HG03442 (cell line): ENCODE results near the gene KCNJ4.

Source experiments
- ATAC-seq: cut with Tn5 transposase; IDR thresholded peaks from one replicate; pipeline ENCODE4 v1.9.1; 2021; ENCODE audit warnings: mild to moderate bottlenecking, moderate library complexity; ENCODE audit not compliant: unreplicated experiment

Gene KCNJ4

DNA sequence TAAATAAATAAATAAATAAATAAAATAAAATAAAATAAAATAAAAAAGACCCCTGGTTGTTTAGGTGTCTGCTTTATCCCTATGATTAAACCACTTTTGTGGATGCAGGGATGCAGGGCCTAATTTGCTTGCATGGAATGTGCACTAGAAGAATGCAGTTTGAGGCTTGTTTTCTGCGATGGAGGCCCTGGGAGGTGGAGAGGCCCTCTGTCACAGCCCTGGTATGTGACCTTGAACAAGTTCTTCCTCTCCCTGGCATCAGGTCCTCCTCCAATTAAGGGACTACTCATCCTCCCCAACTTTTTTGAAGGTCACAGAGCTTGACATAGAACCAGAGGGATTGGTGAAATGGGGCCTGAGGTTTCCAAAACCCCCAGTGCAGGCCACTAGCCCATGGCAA is 22.7 kb downstream of the KCNJ4 start:
- no peak for ATAC-seq

- no peak for ATAC-seq
Observed at GRCh38 chr22:38431266-38432010, 23.6 kb downstream of the KCNJ4 start.

DNA sequence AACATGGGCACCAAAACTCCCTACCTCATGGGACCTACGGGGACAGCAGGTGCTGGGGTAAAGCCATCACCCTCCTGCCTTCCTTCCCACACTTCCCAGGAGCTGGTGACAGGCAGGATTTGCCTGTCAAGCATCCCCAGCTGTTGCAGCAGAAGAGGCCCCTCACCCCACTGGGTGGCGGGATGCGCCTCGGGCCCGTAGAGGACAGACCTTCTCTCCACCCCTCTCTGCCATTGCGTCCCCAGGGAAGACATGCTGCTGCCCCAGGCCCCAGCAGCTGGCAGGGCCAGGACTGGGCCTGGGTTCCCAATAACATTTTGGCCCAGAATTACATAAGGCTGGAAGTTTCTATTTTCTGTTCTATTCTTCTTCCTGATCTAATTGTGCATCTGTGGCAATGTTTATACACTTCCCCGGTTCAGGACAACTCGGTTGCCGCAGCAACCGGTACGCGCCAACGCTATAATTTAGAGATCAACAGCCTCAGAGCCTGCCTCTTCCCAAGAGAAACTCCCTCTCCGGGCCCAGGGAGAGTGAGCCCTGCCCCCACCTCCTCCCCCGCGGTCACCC is 25.4 kb downstream of the KCNJ4 start:
- ATAC-seq: no peak

- ATAC-seq: no peak
Observed at GRCh38 chr22:38428714-38429113, 26.3 kb downstream of the KCNJ4 start.

- no peak for ATAC-seq
Observed at GRCh38 chr22:38427940-38428339, 27.1 kb downstream of the KCNJ4 start.

DNA sequence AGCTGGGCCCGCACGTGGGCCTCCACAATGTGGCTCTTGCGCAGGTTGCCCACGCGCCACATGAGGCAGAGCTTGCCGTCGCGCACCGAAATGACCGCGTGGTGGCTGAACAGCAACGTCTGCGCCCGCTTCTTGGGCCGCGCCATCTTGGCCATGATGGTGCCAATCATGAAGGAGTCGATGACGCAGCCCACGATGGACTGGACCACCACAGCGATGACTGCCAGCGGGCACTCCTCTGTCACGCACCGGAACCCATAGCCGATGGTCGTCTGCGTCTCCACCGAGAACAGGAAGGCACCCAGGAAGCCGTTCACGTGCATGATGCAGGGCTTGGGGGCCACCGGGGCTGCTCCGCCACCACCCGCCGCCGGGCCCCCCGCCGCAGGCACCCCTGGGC is 27.5 kb downstream of the KCNJ4 start:
- no peak for ATAC-seq

GRCh38 chr22:38426628-38427027 is 28.4 kb downstream of the KCNJ4 start:
- ATAC-seq: no peak

- ATAC-seq: no peak
Observed at GRCh38 chr22:38424525-38425080, 30.4 kb downstream of the KCNJ4 start.

- ATAC-seq: no peak
Observed at GRCh38 chr22:38423512-38424503, 31.2 kb downstream of the KCNJ4 start.

GRCh38 chr22:38422611-38423511 is 32.1 kb downstream of the KCNJ4 start:
- no peak for ATAC-seq

DNA sequence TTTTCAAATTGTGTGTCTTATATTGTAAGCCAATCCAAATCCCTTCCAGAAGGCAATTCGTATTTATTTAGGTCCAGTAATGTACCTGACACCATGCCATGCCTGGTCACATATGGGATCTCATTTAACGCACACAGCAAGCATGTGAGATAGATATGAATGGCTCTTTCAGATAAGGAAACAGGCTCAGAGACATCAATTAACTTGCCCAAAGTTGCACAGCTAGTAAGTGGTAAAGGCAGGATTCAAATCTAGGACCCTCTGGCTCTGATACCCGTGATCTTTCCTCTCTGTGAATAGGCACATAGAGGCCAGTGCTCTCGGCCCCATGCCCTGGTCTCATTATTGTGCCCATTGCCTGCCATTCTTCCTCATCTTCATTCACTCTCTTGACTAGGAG is 34.3 kb downstream of the KCNJ4 start:
- ATAC-seq: no peak

DNA sequence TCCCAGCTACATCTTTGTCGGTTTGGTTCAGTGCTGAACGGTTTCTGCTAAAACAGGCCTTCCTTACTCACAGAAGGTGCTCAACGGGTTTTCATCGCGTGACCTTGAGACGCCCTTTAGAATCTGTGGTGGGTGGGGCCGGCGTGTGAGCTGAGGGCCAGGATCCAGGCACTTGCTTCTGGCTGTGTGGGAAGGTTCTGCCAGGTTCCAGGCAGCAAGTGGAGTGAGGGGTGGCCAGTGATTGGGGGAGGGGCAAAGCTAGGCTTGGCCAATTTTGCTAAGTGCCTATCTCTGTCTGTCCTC is 35.2 kb downstream of the KCNJ4 start:
- ATAC-seq: no peak

GRCh38 chr22:38419121-38419857 is 35.7 kb downstream of the KCNJ4 start:
- no peak for ATAC-seq

DNA sequence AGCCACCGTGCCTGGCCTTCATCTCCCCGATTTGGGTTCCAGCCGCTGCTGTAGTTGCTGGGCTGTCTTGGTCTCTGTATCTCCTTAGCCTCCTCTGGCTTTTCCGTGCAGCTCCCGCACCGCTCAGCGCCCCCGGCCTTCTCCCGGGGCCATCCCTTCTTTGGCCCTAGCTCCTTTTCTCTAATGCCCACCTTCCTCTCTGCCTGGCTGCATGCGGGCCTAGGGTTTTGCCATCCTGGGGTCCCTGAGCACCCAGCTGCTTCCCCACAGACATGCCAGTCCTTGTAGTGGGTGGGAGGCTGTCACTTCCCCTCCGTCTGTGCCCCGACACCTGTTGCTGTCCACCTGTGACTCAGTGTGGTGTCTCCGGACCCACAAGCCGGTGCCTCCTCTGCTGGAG is 36.4 kb downstream of the KCNJ4 start:
- no peak for ATAC-seq

- ATAC-seq: no peak
Observed at GRCh38 chr22:38417252-38418060, 37.5 kb downstream of the KCNJ4 start.

GRCh38 chr22:38416621-38417251 is 38.3 kb downstream of the KCNJ4 start:
- no peak for ATAC-seq

DNA sequence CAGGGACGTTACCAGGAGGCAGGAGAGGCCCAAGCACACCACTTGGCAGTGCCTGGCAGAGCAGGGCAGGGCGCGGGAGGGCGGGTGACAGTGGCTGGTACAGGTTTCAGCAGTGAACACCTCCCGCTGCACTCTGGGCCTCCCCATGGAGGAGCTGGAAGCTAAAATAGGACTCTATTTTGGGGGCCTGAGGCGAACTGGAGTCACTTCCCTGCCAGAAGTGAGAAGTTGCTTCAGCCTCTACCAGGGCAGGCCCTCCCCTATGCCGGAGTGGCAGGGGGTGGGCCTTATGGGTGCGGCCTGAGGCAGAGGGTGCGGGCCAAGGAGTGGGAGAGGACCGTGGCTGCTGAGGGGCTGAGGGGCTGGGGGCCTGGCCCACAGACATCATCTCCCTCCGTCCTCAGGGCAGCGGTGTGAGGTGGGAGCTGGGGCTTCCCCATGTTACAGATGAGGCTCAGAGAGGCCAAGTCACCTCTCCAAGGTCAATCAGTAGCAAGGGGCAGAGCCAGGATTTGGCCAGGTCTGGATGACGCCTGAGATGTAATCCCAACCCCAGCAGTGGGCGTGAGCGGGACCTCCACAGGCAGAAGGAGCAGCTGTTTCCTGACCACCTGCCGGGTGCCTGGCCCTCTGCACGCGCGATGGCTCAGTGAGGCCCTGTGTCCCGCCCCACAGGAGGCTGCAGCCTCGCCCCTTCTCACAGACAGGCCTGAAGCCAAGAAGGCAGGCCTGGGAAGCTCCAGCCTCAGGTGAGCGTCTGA is 39.3 kb downstream of the KCNJ4 start:
- ATAC-seq: no peak

GRCh38 chr22:38415046-38415445 is 40.0 kb downstream of the KCNJ4 start:
- no peak for ATAC-seq
